ENCODE results near the gene CEP250.
"Not testable (repeated sequence)": the region's sequence is repeated elsewhere in the genome, so short reads cannot be mapped to it uniquely, and the experiment has no call there.

The CEP250 gene

GRCh38 chr20:35541783-35542662 is 86.6 kb downstream of the CEP250 start, which contains the start of gene ERGIC3:
ERGIC3 (plus strand) TSS chr20:35542078; CDS start chr20:35542098, 20 bp downstream.
- peak; percentile 99 for DNase-seq
- no CpG with 5 or more reads among the region's 57 CpGs for WGBS (ENCODE audit: extremely low coverage, insufficient coverage, low lambda C conversion rate)
- H2AK5ac ChIP-seq (ENCODE audit: low read length), result no peak within 1 kb of the TSS
- peak within 1 kb of the TSS; percentile 72 for H3K4ac ChIP-seq (ENCODE audit: low read depth, low read length)
- peaks cover 4% of the 10 kb centered on the region for H3K4me1 ChIP-seq (ENCODE audit: control insufficient read depth, low read depth, low read length)
- H3K36me3 ChIP-seq (ENCODE audit: control insufficient read depth, insufficient read depth, low read length), result peaks cover 1% of the 10 kb centered on the region
- peak within 1 kb of the TSS; percentile 72 for H2BK5ac ChIP-seq (ENCODE audit: low read length)
- H3K18ac ChIP-seq (ENCODE audit: low read length), result peak within 1 kb of the TSS; percentile 71
- H3K27me3 ChIP-seq (ENCODE audit: insufficient read depth, low read length, poor library complexity), result no peaks in the 10 kb centered on the region
- peak within 1 kb of the TSS; percentile 78 for H3K27ac ChIP-seq (ENCODE audit: low read depth, low read length)
- no peak within 1 kb of the TSS for H3K23ac ChIP-seq (ENCODE audit: low read length)
- peaks cover 3% of the 10 kb centered on the region for H3K79me1 ChIP-seq (ENCODE audit: low read length)
- H2BK15ac ChIP-seq (replicated peaks; ENCODE audit: low read depth), result no peak within 1 kb of the TSS
- H3K79me2 ChIP-seq (ENCODE audit: control insufficient read depth, insufficient read depth, low read length), result no peaks in the 10 kb centered on the region
- peak within 1 kb of the TSS; percentile 94 for H3K4me3 ChIP-seq (ENCODE audit: low read length)
- peak within 1 kb of the TSS; percentile 84 for H3K4me2 ChIP-seq (ENCODE audit: low read length)
- H3K9ac ChIP-seq (ENCODE audit: low read length), result peak within 1 kb of the TSS; percentile 96
- peak within 1 kb of the TSS; percentile 66 for H4K8ac ChIP-seq (ENCODE audit: low read depth, low read length)
- H2BK120ac ChIP-seq (ENCODE audit: low read depth, low read length), result no peak within 1 kb of the TSS
- H4K5ac ChIP-seq (ENCODE audit: low read length), result no peak within 1 kb of the TSS
- H3K56ac ChIP-seq (ENCODE audit: low read length), result peak within 1 kb of the TSS; percentile 99

- Histone ChIP-seq H3K4me3 (ENCODE audit: low read length) (no peak overlapping the region), H3K79me1 (ENCODE audit: low read length) (peaks cover 3% of the 10 kb centered on the region), H3K4me1 (ENCODE audit: control insufficient read depth, low read depth, low read length) (peaks cover 4% of the 10 kb centered on the region), H4K5ac (ENCODE audit: low read length) (no peak overlapping the region), H3K79me2 (ENCODE audit: control insufficient read depth, insufficient read depth, low read length) (no peaks in the 10 kb centered on the region), H3K56ac (ENCODE audit: low read length) (peak overlapping the region; percentile 99), H2BK5ac (ENCODE audit: low read length) (no peak overlapping the region), H3K27ac (ENCODE audit: low read depth, low read length) (no peak overlapping the region), H2BK15ac (replicated peaks; ENCODE audit: low read depth) (no peak overlapping the region), H4K8ac (ENCODE audit: low read depth, low read length) (no peak overlapping the region), H3K4ac (ENCODE audit: low read depth, low read length) (no peak overlapping the region), H2BK120ac (ENCODE audit: low read depth, low read length) (no peak overlapping the region), H3K27me3 (ENCODE audit: insufficient read depth, low read length, poor library complexity) (no peaks in the 10 kb centered on the region), H3K36me3 (ENCODE audit: control insufficient read depth, insufficient read depth, low read length) (peaks cover 1% of the 10 kb centered on the region), H3K4me2 (ENCODE audit: low read length) (no peak overlapping the region), H3K23ac (ENCODE audit: low read length) (no peak overlapping the region), H3K18ac (ENCODE audit: low read length) (no peak overlapping the region), H2AK5ac (ENCODE audit: low read length) (no peak overlapping the region), H3K9ac (ENCODE audit: low read length) (no peak overlapping the region)
- no peak for DNase-seq
- WGBS (ENCODE audit: extremely low coverage, insufficient coverage, low lambda C conversion rate), result no CpG with 5 or more reads among the region's 1 CpG
Measured at GRCh38 chr20:35542990-35543389, 87.6 kb downstream of the CEP250 start.

GRCh38 chr20:35544436-35544835 is 89.0 kb downstream of the CEP250 start:
- no peak overlapping the region for H2BK120ac ChIP-seq (ENCODE audit: low read depth, low read length)
- H4K5ac ChIP-seq (ENCODE audit: low read length), result no peak overlapping the region
- no peak for DNase-seq
- no peak overlapping the region for H3K27ac ChIP-seq (ENCODE audit: low read depth, low read length)
- no peak overlapping the region for H2AK5ac ChIP-seq (ENCODE audit: low read length)
- H3K9ac ChIP-seq (ENCODE audit: low read length), result no peak overlapping the region
- no CpG with 5 or more reads among the region's 16 CpGs for WGBS (ENCODE audit: extremely low coverage, insufficient coverage, low lambda C conversion rate)
- H4K8ac ChIP-seq (ENCODE audit: low read depth, low read length), result no peak overlapping the region
- H3K79me2 ChIP-seq (ENCODE audit: control insufficient read depth, insufficient read depth, low read length), result no peaks in the 10 kb centered on the region
- no peak overlapping the region for H3K4me3 ChIP-seq (ENCODE audit: low read length)
- H2BK5ac ChIP-seq (ENCODE audit: low read length), result no peak overlapping the region
- H3K56ac ChIP-seq (ENCODE audit: low read length), result no peak overlapping the region
- no peak overlapping the region for H3K23ac ChIP-seq (ENCODE audit: low read length)
- no peak overlapping the region for H2BK15ac ChIP-seq (replicated peaks; ENCODE audit: low read depth)
- H3K36me3 ChIP-seq (ENCODE audit: control insufficient read depth, insufficient read depth, low read length), result peaks cover 4% of the 10 kb centered on the region
- no peak overlapping the region for H3K4ac ChIP-seq (ENCODE audit: low read depth, low read length)
- H3K27me3 ChIP-seq (ENCODE audit: insufficient read depth, low read length, poor library complexity), result no peaks in the 10 kb centered on the region
- H3K4me1 ChIP-seq (ENCODE audit: control insufficient read depth, low read depth, low read length), result peaks cover 4% of the 10 kb centered on the region
- peaks cover 3% of the 10 kb centered on the region for H3K79me1 ChIP-seq (ENCODE audit: low read length)
- H3K18ac ChIP-seq (ENCODE audit: low read length), result no peak overlapping the region
- no peak overlapping the region for H3K4me2 ChIP-seq (ENCODE audit: low read length)

GRCh38 chr20:35544941-35545340 is 89.5 kb downstream of the CEP250 start:
- H2AK5ac ChIP-seq (ENCODE audit: low read length); H3K23ac ChIP-seq (ENCODE audit: low read length); H4K5ac ChIP-seq (ENCODE audit: low read length); H3K4me1 ChIP-seq (ENCODE audit: control insufficient read depth, low read depth, low read length); H3K79me2 ChIP-seq (ENCODE audit: control insufficient read depth, insufficient read depth, low read length); H3K4me3 ChIP-seq (ENCODE audit: low read length); H3K36me3 ChIP-seq (ENCODE audit: control insufficient read depth, insufficient read depth, low read length); H3K4me2 ChIP-seq (ENCODE audit: low read length); H3K27ac ChIP-seq (ENCODE audit: low read depth, low read length); H2BK120ac ChIP-seq (ENCODE audit: low read depth, low read length); H2BK15ac ChIP-seq (replicated peaks; ENCODE audit: low read depth); H2BK5ac ChIP-seq (ENCODE audit: low read length); H3K9ac ChIP-seq (ENCODE audit: low read length); H4K8ac ChIP-seq (ENCODE audit: low read depth, low read length); H3K79me1 ChIP-seq (ENCODE audit: low read length); H3K4ac ChIP-seq (ENCODE audit: low read depth, low read length); DNase-seq; H3K27me3 ChIP-seq (ENCODE audit: insufficient read depth, low read length, poor library complexity); H3K56ac ChIP-seq (ENCODE audit: low read length); H3K18ac ChIP-seq (ENCODE audit: low read length): not testable (repeated sequence)
- WGBS (ENCODE audit: extremely low coverage, insufficient coverage, low lambda C conversion rate), result no CpG with 5 or more reads among the region's 7 CpGs

- no CpG with 5 or more reads among the region's 1 CpG for WGBS (ENCODE audit: extremely low coverage, insufficient coverage, low lambda C conversion rate)
- no peak overlapping the region for H3K18ac ChIP-seq (ENCODE audit: low read length)
- no peak overlapping the region for H3K4me2 ChIP-seq (ENCODE audit: low read length)
- no peaks in the 10 kb centered on the region for H3K27me3 ChIP-seq (ENCODE audit: insufficient read depth, low read length, poor library complexity)
- peaks cover 9% of the 10 kb centered on the region for H3K36me3 ChIP-seq (ENCODE audit: control insufficient read depth, insufficient read depth, low read length)
- no peak overlapping the region for H3K4me3 ChIP-seq (ENCODE audit: low read length)
- H2BK15ac ChIP-seq (replicated peaks; ENCODE audit: low read depth), result no peak overlapping the region
- no peaks in the 10 kb centered on the region for H3K79me2 ChIP-seq (ENCODE audit: control insufficient read depth, insufficient read depth, low read length)
- no peak overlapping the region for H3K56ac ChIP-seq (ENCODE audit: low read length)
- peaks cover 3% of the 10 kb centered on the region for H3K79me1 ChIP-seq (ENCODE audit: low read length)
- H2AK5ac ChIP-seq (ENCODE audit: low read length), result no peak overlapping the region
- no peak overlapping the region for H3K9ac ChIP-seq (ENCODE audit: low read length)
- H3K23ac ChIP-seq (ENCODE audit: low read length), result no peak overlapping the region
- peaks cover 3% of the 10 kb centered on the region for H3K4me1 ChIP-seq (ENCODE audit: control insufficient read depth, low read depth, low read length)
- no peak overlapping the region for H4K8ac ChIP-seq (ENCODE audit: low read depth, low read length)
- no peak overlapping the region for H3K27ac ChIP-seq (ENCODE audit: low read depth, low read length)
- no peak overlapping the region for H2BK120ac ChIP-seq (ENCODE audit: low read depth, low read length)
- H2BK5ac ChIP-seq (ENCODE audit: low read length), result no peak overlapping the region
- DNase-seq, result no peak
- H4K5ac ChIP-seq (ENCODE audit: low read length), result no peak overlapping the region
- H3K4ac ChIP-seq (ENCODE audit: low read depth, low read length), result no peak overlapping the region
Measured at GRCh38 chr20:35546127-35546526, 90.7 kb downstream of the CEP250 start.

Data from mesendoderm (in vitro differentiated cells).